T-helper 1 cell treated with Interleukin-12 subunit alpha and Interleukin-12 subunit beta and Interleukin-4 antibody, amounts not matched to agents 30 μg/mL and 1 μg/mL, for 36 hours (primary cell): ENCODE data around the gene CEP41.

Experiments
- H3K27ac Mint-ChIP-seq: one replicate; pipeline ENCODE4 v1.8.0; 2021; ENCODE audit warnings: mild to moderate bottlenecking, mixed read lengths
- H3K27me3 Mint-ChIP-seq: one replicate; pipeline ENCODE4 v1.8.0; 2021; ENCODE audit warnings: low read depth, mixed read lengths
- H3K36me3 Mint-ChIP-seq: one replicate; pipeline ENCODE4 v1.8.0; 2021; ENCODE audit warnings: low read depth, mixed read lengths
- H3K4me1 Mint-ChIP-seq: one replicate; pipeline ENCODE4 v1.8.0; 2021; ENCODE audit warnings: low read depth, mixed read lengths
- H3K4me3 Mint-ChIP-seq: one replicate; pipeline ENCODE4 v1.8.0; 2021; ENCODE audit warnings: mild to moderate bottlenecking, moderate library complexity, mixed read lengths
- H3K9me3 Mint-ChIP-seq: one replicate; pipeline ENCODE4 v1.8.0; 2021; ENCODE audit warnings: mixed read lengths

CEP41 gene

GRCh38 chr7:130367836-130368746, 72.7 kb downstream of the CEP41 start:
- no peak overlapping the region for H3K27ac Mint-ChIP-seq
- H3K4me1 Mint-ChIP-seq, result peaks cover 17% of the 10 kb centered on the region
- no peaks in the 10 kb centered on the region for H3K9me3 Mint-ChIP-seq
- no peaks in the 10 kb centered on the region for H3K27me3 Mint-ChIP-seq
- H3K4me3 Mint-ChIP-seq, result no peak overlapping the region
- H3K36me3 Mint-ChIP-seq, result no peaks in the 10 kb centered on the region

- Mint-ChIP-seq H3K9me3 (no peaks in the 10 kb centered on the region), H3K27ac (peak overlapping the region; percentile 42), H3K27me3 (no peaks in the 10 kb centered on the region), H3K36me3 (no peaks in the 10 kb centered on the region), H3K4me1 (peaks cover 17% of the 10 kb centered on the region), H3K4me3 (peak overlapping the region; percentile 39)
Measured at GRCh38 chr7:130367088-130367755, 73.6 kb downstream of the CEP41 start.

GRCh38 chr7:130366564-130366963, 74.3 kb downstream of the CEP41 start:
- peaks cover 17% of the 10 kb centered on the region for H3K4me1 Mint-ChIP-seq
- peak overlapping the region; percentile 39 for H3K4me3 Mint-ChIP-seq
- H3K27ac Mint-ChIP-seq, result no peak overlapping the region
- no peaks in the 10 kb centered on the region for H3K36me3 Mint-ChIP-seq
- no peaks in the 10 kb centered on the region for H3K9me3 Mint-ChIP-seq
- no peaks in the 10 kb centered on the region for H3K27me3 Mint-ChIP-seq

- H3K27ac Mint-ChIP-seq, result no peak overlapping the region
- H3K27me3 Mint-ChIP-seq, result no peaks in the 10 kb centered on the region
- H3K4me3 Mint-ChIP-seq, result no peak overlapping the region
- H3K36me3 Mint-ChIP-seq, result no peaks in the 10 kb centered on the region
- H3K9me3 Mint-ChIP-seq, result no peaks in the 10 kb centered on the region
- peaks cover 17% of the 10 kb centered on the region for H3K4me1 Mint-ChIP-seq
Measured at GRCh38 chr7:130365511-130366441, 75.0 kb downstream of the CEP41 start.

- Mint-ChIP-seq H3K4me3 (no peak overlapping the region), H3K27ac (no peak overlapping the region), H3K4me1 (peaks cover 17% of the 10 kb centered on the region), H3K9me3 (peaks cover 7% of the 10 kb centered on the region), H3K27me3 (no peaks in the 10 kb centered on the region), H3K36me3 (no peaks in the 10 kb centered on the region)
Measured at GRCh38 chr7:130365088-130365487, 75.7 kb downstream of the CEP41 start.

- H3K27me3 Mint-ChIP-seq, result no peaks in the 10 kb centered on the region
- no peak overlapping the region for H3K4me3 Mint-ChIP-seq
- peaks cover 13% of the 10 kb centered on the region for H3K9me3 Mint-ChIP-seq
- H3K27ac Mint-ChIP-seq, result no peak overlapping the region
- H3K4me1 Mint-ChIP-seq, result peaks cover 16% of the 10 kb centered on the region
- no peaks in the 10 kb centered on the region for H3K36me3 Mint-ChIP-seq
Measured at GRCh38 chr7:130364451-130364850, 76.4 kb downstream of the CEP41 start.

GRCh38 chr7:130363026-130363847, 77.6 kb downstream of the CEP41 start:
- H3K4me1 Mint-ChIP-seq, result peaks cover 10% of the 10 kb centered on the region
- no peaks in the 10 kb centered on the region for H3K36me3 Mint-ChIP-seq
- H3K9me3 Mint-ChIP-seq, result peaks cover 23% of the 10 kb centered on the region
- H3K4me3 Mint-ChIP-seq, result no peak overlapping the region
- H3K27ac Mint-ChIP-seq, result no peak overlapping the region
- no peaks in the 10 kb centered on the region for H3K27me3 Mint-ChIP-seq

GRCh38 chr7:130362251-130362816, 78.5 kb downstream of the CEP41 start:
- Mint-ChIP-seq H3K4me1 (peaks cover 9% of the 10 kb centered on the region), H3K27me3 (no peaks in the 10 kb centered on the region), H3K9me3 (peaks cover 24% of the 10 kb centered on the region), H3K27ac (no peak overlapping the region), H3K4me3 (no peak overlapping the region), H3K36me3 (no peaks in the 10 kb centered on the region)

- Mint-ChIP-seq H3K36me3 (no peaks in the 10 kb centered on the region), H3K9me3 (peaks cover 24% of the 10 kb centered on the region), H3K27ac (no peak overlapping the region), H3K4me3 (no peak overlapping the region), H3K4me1 (peaks cover 4% of the 10 kb centered on the region), H3K27me3 (no peaks in the 10 kb centered on the region)
Measured at GRCh38 chr7:130361681-130362080, 79.1 kb downstream of the CEP41 start.

- Mint-ChIP-seq H3K27ac (no peak overlapping the region), H3K36me3 (no peaks in the 10 kb centered on the region), H3K9me3 (peaks cover 24% of the 10 kb centered on the region), H3K4me3 (no peak overlapping the region), H3K27me3 (no peaks in the 10 kb centered on the region), H3K4me1 (no peaks in the 10 kb centered on the region)
Measured at GRCh38 chr7:130360518-130360917, 80.3 kb downstream of the CEP41 start.

GRCh38 chr7:130359276-130359857, 81.4 kb downstream of the CEP41 start:
- H3K27ac Mint-ChIP-seq, result no peak overlapping the region
- no peaks in the 10 kb centered on the region for H3K4me1 Mint-ChIP-seq
- no peaks in the 10 kb centered on the region for H3K36me3 Mint-ChIP-seq
- H3K4me3 Mint-ChIP-seq, result no peak overlapping the region
- no peaks in the 10 kb centered on the region for H3K27me3 Mint-ChIP-seq
- H3K9me3 Mint-ChIP-seq, result peaks cover 24% of the 10 kb centered on the region

- no peaks in the 10 kb centered on the region for H3K4me1 Mint-ChIP-seq
- H3K27ac Mint-ChIP-seq, result no peak overlapping the region
- H3K9me3 Mint-ChIP-seq, result peaks cover 24% of the 10 kb centered on the region
- no peaks in the 10 kb centered on the region for H3K36me3 Mint-ChIP-seq
- no peaks in the 10 kb centered on the region for H3K27me3 Mint-ChIP-seq
- H3K4me3 Mint-ChIP-seq, result no peak overlapping the region
Measured at GRCh38 chr7:130358471-130358870, 82.3 kb downstream of the CEP41 start.

- Mint-ChIP-seq H3K27me3 (no peaks in the 10 kb centered on the region), H3K27ac (no peak overlapping the region), H3K4me1 (no peaks in the 10 kb centered on the region), H3K9me3 (peaks cover 24% of the 10 kb centered on the region), H3K36me3 (no peaks in the 10 kb centered on the region), H3K4me3 (no peak overlapping the region)
Measured at GRCh38 chr7:130356876-130357611, 83.8 kb downstream of the CEP41 start.
